ENCODE results near the gene HS3ST3B1.

HS3ST3B1 gene

GRCh38 chr17:14355556-14355955 lies 54.7 kb downstream of the HS3ST3B1 start:
- DNase-seq (ENCODE audit: low spot score) = peak; percentile 27

GRCh38 chr17:14359163-14360020 lies 58.5 kb downstream of the HS3ST3B1 start:
- DNase-seq (ENCODE audit: low spot score) = no peak

GRCh38 chr17:14360856-14361255 lies 60.0 kb downstream of the HS3ST3B1 start:
- no peak for DNase-seq (ENCODE audit: low spot score)

- DNase-seq (ENCODE audit: low spot score) = no peak
These were observed 60.6 kb downstream of the HS3ST3B1 start for GRCh38 chr17:14361470-14361869.

GRCh38 chr17:14361945-14362508 lies 61.1 kb downstream of the HS3ST3B1 start:
- DNase-seq (ENCODE audit: low spot score) = no peak

- no peak for DNase-seq (ENCODE audit: low spot score)
These were observed 65.3 kb downstream of the HS3ST3B1 start for GRCh38 chr17:14366199-14366598.

GRCh38 chr17:14372461-14372860 lies 71.6 kb downstream of the HS3ST3B1 start:
- DNase-seq (ENCODE audit: low spot score) = no peak

- DNase-seq (ENCODE audit: low spot score) = no peak
These were observed 72.2 kb downstream of the HS3ST3B1 start for GRCh38 chr17:14372905-14373613.

GRCh38 chr17:14373614-14374259 lies 72.9 kb downstream of the HS3ST3B1 start:
- peak; percentile 32 for DNase-seq (ENCODE audit: low spot score)

- DNase-seq (ENCODE audit: low spot score) = no peak
These were observed 73.4 kb downstream of the HS3ST3B1 start for GRCh38 chr17:14374268-14374667.

GRCh38 chr17:14376666-14377065 lies 75.8 kb downstream of the HS3ST3B1 start:
- DNase-seq (ENCODE audit: low spot score) = no peak

- DNase-seq (ENCODE audit: low spot score) = no peak
These were observed 80.7 kb downstream of the HS3ST3B1 start for GRCh38 chr17:14381606-14382005.

GRCh38 chr17:14387036-14387435 lies 86.2 kb downstream of the HS3ST3B1 start:
- no peak for DNase-seq (ENCODE audit: low spot score)

GRCh38 chr17:14389681-14390080 lies 88.8 kb downstream of the HS3ST3B1 start:
- no peak for DNase-seq (ENCODE audit: low spot score)

GRCh38 chr17:14393723-14394122 lies 92.8 kb downstream of the HS3ST3B1 start:
- DNase-seq (ENCODE audit: low spot score) = no peak

- no peak for DNase-seq (ENCODE audit: low spot score)
These were observed 94.4 kb downstream of the HS3ST3B1 start for GRCh38 chr17:14395255-14395654.

GRCh38 chr17:14396547-14396946 lies 95.7 kb downstream of the HS3ST3B1 start:
- DNase-seq (ENCODE audit: low spot score) = peak; percentile 35

GRCh38 chr17:14398766-14399165 lies 97.9 kb downstream of the HS3ST3B1 start:
- DNase-seq (ENCODE audit: low spot score) = no peak

Data from AG20443 (cell line).